ENCODE results near the gene MPDZ. TPM values are rescaled to one million over a fixed set of nuclear protein-coding genes. Genes with fewer than 3 reads are reported as not detected.

MPDZ gene
- polyA plus RNA-seq, 3 donors = 45.2 to 52.2 (median 47.7) TPM

DNA sequence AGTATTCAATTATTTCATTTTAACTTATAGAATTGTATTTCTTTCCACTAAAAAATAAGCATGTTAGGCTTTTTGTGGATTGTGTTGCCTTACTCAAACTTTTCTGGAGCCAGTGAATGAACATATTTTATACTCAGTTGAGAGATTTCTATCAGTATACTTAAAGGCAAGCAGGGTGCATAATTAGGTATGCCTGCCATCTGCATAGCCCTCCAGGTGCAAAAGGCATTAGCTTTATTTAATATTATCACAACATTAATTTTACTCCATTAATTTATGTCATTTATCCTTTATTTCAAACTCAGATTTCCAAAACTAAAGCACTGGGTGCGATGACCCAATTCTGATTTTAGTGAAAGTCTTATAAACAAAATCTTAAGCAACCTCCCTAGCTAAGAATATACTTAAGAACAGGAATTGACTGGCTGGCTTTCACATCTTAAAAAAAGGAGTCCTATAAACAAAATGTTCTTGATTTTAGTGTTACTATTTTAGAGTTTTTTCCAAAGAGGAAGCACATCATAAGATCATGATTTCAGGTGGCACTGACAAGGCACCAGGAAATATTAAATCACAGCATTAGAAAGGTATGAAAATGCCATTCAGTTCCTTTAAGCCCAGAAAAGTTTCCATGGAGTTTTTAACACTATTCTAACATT is 178.4 kb downstream of the MPDZ start:
- DNase-seq (ENCODE audit: low read depth in 3 of 3, low spot score in 2 of 3) = no peak

GRCh38 chr9:13095056-13095455 is 184.4 kb downstream of the MPDZ start:
- no peak for DNase-seq (ENCODE audit: low read depth in 3 of 3, low spot score in 2 of 3)

DNA sequence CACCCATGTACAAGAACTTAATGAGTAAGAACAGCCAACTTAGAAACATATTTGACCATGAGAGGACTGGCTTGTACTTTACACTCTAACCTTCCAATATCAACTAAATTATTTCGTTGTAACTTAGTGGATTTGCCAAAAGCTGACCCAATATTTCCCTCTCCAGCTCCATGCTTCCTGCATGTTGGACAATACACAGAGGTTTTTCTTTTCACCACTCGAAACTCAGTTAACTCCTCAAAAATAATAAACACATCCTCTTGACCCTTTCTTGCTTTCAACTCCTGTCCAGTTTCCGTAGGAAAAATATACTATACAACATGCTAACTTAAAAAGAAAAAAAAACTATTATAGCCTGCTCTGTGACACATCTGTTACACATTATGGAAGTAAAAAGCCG is 188.9 kb downstream of the MPDZ start:
- DNase-seq (ENCODE audit: low read depth in 3 of 3, low spot score in 2 of 3) = no peak

DNA sequence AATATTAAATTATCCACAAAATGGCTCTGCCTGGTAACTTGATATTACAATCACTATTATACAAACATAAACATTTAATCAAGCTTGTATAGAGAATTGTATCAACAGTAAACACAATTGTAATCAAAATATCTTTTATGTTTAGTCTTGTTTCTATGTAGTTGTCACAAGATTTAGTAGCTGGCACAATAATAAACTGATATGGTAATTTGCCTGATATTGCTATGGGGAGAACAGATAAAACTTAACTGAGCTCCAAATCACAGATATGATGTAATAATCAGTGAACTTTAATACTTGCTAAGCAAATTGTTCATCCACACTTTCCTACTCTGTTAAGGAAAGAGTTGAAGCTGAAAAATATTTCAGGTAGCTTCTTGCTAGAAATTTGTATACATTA is 189.8 kb downstream of the MPDZ start:
- DNase-seq (ENCODE audit: low read depth in 3 of 3, low spot score in 2 of 3) = no peak

- DNase-seq (ENCODE audit: low read depth in 3 of 3, low spot score in 2 of 3) = peak; percentile 38 to 53 (median 45)
Observed at GRCh38 chr9:13088720-13089427, 190.6 kb downstream of the MPDZ start.

GRCh38 chr9:13083963-13084528 is 195.4 kb downstream of the MPDZ start:
- DNase-seq (ENCODE audit: low read depth in 3 of 3, low spot score in 2 of 3) = no peak

DNA sequence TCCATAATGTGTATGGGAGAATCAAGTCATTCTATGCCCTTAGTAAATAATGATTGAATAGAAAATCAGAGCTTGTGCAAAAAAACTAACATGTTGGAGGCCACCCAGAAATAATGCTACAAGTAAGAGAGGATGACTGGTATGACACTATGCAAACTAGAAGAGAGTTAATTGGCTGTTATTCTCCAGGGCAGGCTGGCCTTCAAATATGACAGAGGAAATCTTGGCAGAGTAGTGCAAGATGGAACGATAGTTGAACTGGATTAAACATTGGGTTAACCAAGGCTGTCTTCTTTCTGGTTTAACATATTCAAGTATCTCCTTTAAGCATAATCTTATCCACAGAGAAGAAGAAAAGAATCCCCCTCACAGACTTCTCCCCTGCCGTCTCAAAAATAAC is 196.1 kb downstream of the MPDZ start:
- DNase-seq (ENCODE audit: low read depth in 3 of 3, low spot score in 2 of 3) = no peak

GRCh38 chr9:13082796-13083195 is 196.7 kb downstream of the MPDZ start:
- no peak for DNase-seq (ENCODE audit: low read depth in 3 of 3, low spot score in 2 of 3)

- no peak for DNase-seq (ENCODE audit: low read depth in 3 of 3, low spot score in 2 of 3)
Observed at GRCh38 chr9:13078164-13078563, 201.3 kb downstream of the MPDZ start.

- no peak for DNase-seq (ENCODE audit: low read depth in 3 of 3, low spot score in 2 of 3)
Observed at GRCh38 chr9:13076616-13077015, 202.9 kb downstream of the MPDZ start.

- no peak for DNase-seq (ENCODE audit: low read depth in 3 of 3, low spot score in 2 of 3)
Observed at GRCh38 chr9:13071921-13072320, 207.6 kb downstream of the MPDZ start.

DNA sequence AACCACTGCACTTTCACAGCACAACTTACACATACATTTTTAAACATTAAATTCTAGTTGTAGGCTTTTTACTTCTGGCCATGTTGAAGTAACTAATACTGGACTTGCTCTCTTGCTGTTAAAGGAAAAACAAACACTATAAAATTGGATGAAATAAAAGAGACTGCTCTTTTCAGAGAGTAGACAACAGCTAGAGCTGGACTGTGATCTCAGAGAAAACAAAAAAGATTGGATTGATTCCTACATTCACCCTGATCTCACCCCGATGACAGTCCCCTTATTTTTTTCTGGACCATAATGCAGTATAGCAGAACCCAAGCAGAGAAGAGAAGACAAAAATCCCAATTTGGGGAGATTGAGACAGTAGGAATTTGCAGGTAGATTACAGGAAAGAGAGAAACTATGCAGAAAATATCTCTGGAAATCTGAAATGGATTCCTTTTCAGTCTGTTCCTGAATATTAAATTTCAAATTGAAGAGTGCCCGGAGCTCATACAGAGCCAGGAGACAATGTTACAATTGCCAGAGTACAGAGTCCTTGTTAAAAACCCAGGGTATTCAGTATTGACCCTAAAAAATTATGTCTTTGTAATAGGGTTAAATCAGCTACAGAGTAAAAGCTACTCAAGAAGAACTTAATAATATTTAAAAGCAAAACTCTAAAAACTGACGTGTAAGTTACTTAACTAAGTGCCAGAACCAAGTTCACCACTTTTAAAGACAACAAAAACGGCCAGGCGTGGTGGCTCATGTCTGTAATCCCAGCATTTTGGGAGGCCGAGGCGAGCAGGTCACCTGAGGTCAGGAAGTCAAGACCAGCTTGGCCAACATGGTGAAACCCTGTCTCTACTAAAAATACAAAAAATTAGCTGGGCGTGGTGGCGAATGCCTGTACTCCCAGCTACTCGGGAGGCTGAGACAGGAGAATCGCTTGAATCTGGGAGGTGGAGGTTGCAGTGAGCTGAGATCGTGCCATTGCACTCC is 208.6 kb downstream of the MPDZ start:
- DNase-seq (ENCODE audit: low read depth in 3 of 3, low spot score in 2 of 3) = no peak

DNA sequence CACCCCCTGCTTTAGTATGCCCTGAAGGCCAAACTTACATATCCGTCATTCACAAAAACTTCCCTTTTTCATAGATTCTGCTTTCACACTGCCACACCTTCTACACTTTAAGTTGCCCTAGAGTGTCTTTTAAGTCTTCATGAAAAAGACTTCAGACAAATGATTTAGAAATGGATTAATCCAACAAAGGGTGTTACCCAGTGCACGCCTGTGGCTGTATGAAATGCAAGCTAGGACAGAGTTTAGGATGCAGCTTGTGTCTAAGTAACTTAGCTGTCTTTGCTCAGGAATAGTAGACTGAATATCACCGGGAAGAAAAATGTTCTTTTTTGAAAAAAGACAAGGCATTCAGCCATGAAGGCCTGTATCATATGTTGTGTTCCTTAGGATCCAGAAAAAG is 210.0 kb downstream of the MPDZ start:
- DNase-seq (ENCODE audit: low read depth in 3 of 3, low spot score in 2 of 3) = no peak

DNA sequence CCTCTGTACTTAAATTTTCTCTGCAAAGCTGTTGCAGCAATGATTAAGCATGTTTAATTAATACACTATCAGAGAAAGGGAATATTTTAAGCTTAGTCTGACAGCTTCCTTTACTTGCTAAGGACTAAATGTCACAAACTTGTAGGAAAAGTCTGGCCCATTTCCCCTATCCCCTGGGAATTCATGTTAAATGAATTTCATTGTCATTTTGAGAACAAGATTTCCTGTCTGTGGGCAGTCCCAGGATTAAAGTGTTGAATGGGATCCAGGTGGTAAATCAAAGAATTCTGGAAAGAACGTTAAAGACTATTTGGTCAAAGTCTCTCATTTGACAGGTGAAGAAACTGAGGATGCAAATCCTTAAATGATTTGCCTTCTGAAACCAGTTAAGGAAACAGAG is 214.8 kb downstream of the MPDZ start:
- DNase-seq (ENCODE audit: low read depth in 3 of 3, low spot score in 2 of 3) = no peak

DNA sequence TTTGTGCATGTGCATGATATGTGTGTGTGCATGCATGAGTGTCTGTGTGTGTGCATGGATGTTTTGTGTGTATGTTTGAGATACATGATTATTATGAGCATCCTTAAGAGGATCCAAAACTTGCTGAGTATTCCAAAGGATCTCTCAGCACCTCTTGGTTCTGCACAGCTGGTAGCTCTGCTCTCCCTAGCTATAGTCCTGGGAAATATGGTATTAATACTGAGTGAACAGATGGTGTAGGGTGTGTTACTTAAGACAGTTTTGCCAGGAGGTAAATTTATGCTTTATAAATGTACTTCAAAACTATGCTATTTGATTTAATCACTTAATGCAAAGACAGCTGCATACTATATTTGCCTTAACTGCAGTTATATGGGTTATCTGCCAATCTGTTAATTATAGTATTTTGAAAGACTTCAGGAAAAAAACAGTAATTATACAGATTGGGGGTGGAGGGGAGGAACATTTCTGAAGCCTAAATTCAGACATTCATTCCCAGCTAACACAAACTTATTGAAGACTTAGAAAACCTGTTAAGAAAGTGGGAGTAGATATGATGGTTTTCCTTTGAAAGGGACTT is 215.5 kb downstream of the MPDZ start:
- no peak for DNase-seq (ENCODE audit: low read depth in 3 of 3, low spot score in 2 of 3)

- no peak for DNase-seq (ENCODE audit: low read depth in 3 of 3, low spot score in 2 of 3)
Observed at GRCh38 chr9:13061390-13061789, 218.1 kb downstream of the MPDZ start.

All from right renal cortex interstitium (tissue), 3 donors.